ENCODE data around the gene TSPY1. TPM values are rescaled to one million over a fixed set of nuclear protein-coding genes. Genes with fewer than 3 reads are reported as not detected.
"Not testable (repeated sequence)": the region's sequence is repeated elsewhere in the genome, so short reads cannot be mapped to it uniquely, and the experiment has no call there.

The TSPY1 gene
- polyA plus RNA-seq = not detected

- not testable (repeated sequence) for H3K9me3 ChIP-seq (ENCODE audit: control insufficient read depth in 2 of 2, insufficient read depth in 1 of 2, low read depth in 1 of 2, low read length in 1 of 2); H3K4me3 ChIP-seq (ENCODE audit: low read depth in 1 of 2, low read length in 2 of 2); H3K36me3 ChIP-seq (ENCODE audit: control insufficient read depth in 2 of 2, insufficient read depth in 2 of 2, low read length in 1 of 2); H3K27me3 ChIP-seq (ENCODE audit: control insufficient read depth in 1 of 2, insufficient read depth in 2 of 2, low read length in 2 of 2); H3K4me1 ChIP-seq (ENCODE audit: control insufficient read depth in 2 of 2, insufficient read depth in 2 of 2, low read length in 1 of 2); H3K27ac ChIP-seq (ENCODE audit: low read depth in 2 of 2, low read length in 1 of 2)
- 93% methylated on average over 11 of the region's 25 CpGs; no CpG with 5 or more reads in 1 of the 2 donors for WGBS, 2 donors
These were observed at the start of gene TSPY1 for GRCh38 chrY:9466655-9467054. TSS of gene TSPY1 (plus strand) at chrY:9466955. CDS start at chrY:9467001, 46 bp downstream.

- H3K27me3 ChIP-seq (ENCODE audit: control insufficient read depth in 1 of 2, insufficient read depth in 2 of 2, low read length in 2 of 2); H3K36me3 ChIP-seq (ENCODE audit: control insufficient read depth in 2 of 2, insufficient read depth in 2 of 2, low read length in 1 of 2); H3K27ac ChIP-seq (ENCODE audit: low read depth in 2 of 2, low read length in 1 of 2); H3K9me3 ChIP-seq (ENCODE audit: control insufficient read depth in 2 of 2, insufficient read depth in 1 of 2, low read depth in 1 of 2, low read length in 1 of 2); H3K4me3 ChIP-seq (ENCODE audit: low read depth in 1 of 2, low read length in 2 of 2); H3K4me1 ChIP-seq (ENCODE audit: control insufficient read depth in 2 of 2, insufficient read depth in 2 of 2, low read length in 1 of 2): not testable (repeated sequence)
- WGBS, 2 donors = no CpG with 5 or more reads among the region's 26 CpGs
These were observed 20.2 kb downstream of the TSPY1 start, which contains the start of gene TSPY9 for GRCh38 chrY:9486967-9487366. TSS of gene TSPY9 (plus strand) at chrY:9487267. CDS start at chrY:9487313, 46 bp downstream.

- not testable (repeated sequence) for H3K27ac ChIP-seq (ENCODE audit: low read depth in 2 of 2, low read length in 1 of 2); H3K27me3 ChIP-seq (ENCODE audit: control insufficient read depth in 1 of 2, insufficient read depth in 2 of 2, low read length in 2 of 2); H3K4me3 ChIP-seq (ENCODE audit: low read depth in 1 of 2, low read length in 2 of 2); H3K36me3 ChIP-seq (ENCODE audit: control insufficient read depth in 2 of 2, insufficient read depth in 2 of 2, low read length in 1 of 2); H3K4me1 ChIP-seq (ENCODE audit: control insufficient read depth in 2 of 2, insufficient read depth in 2 of 2, low read length in 1 of 2); H3K9me3 ChIP-seq (ENCODE audit: control insufficient read depth in 2 of 2, insufficient read depth in 1 of 2, low read depth in 1 of 2, low read length in 1 of 2)
- WGBS, 2 donors = 45 to 68% methylated on average over 2 of the region's 6 CpGs
These were observed 37.6 kb downstream of the TSPY1 start for GRCh38 chrY:9504396-9504795.

GRCh38 chrY:9516287-9516686 is 49.5 kb downstream of the TSPY1 start:
- H3K4me1 ChIP-seq (ENCODE audit: control insufficient read depth in 2 of 2, insufficient read depth in 2 of 2, low read length in 1 of 2); H3K27ac ChIP-seq (ENCODE audit: low read depth in 2 of 2, low read length in 1 of 2); H3K36me3 ChIP-seq (ENCODE audit: control insufficient read depth in 2 of 2, insufficient read depth in 2 of 2, low read length in 1 of 2); H3K9me3 ChIP-seq (ENCODE audit: control insufficient read depth in 2 of 2, insufficient read depth in 1 of 2, low read depth in 1 of 2, low read length in 1 of 2); H3K27me3 ChIP-seq (ENCODE audit: control insufficient read depth in 1 of 2, insufficient read depth in 2 of 2, low read length in 2 of 2); H3K4me3 ChIP-seq (ENCODE audit: low read depth in 1 of 2, low read length in 2 of 2): not testable (repeated sequence)
- 86% methylated on average over 4 to 7 of the region's 12 CpGs for WGBS, 2 donors

Other genes with a start within 250 kb of the TSPY1 start
- not detected for gene TSPY4, start 129.5 kb upstream of the TSPY1 start, polyA plus RNA-seq
- gene TSPY8, start 109.2 kb upstream of the TSPY1 start, polyA plus RNA-seq = not detected
- gene TSPY3, start 68.5 kb upstream of the TSPY1 start, polyA plus RNA-seq = not detected
- not detected for gene TSPY9, start 20.3 kb downstream of the TSPY1 start, polyA plus RNA-seq
- gene TSPY10, start 60.9 kb downstream of the TSPY1 start, polyA plus RNA-seq = not detected

All from esophagus (tissue), 2 donors.